Measurements from ENCODE around the gene APOL1.

APOL1 gene

GRCh38 chr22:36223504-36223903 lies 29.4 kb upstream of the APOL1 start:
- H3K9me3 ChIP-seq (replicated peaks; ENCODE audit: insufficient read depth, low read length), result no peaks in the 10 kb centered on the region
- H3K4me3 ChIP-seq (ENCODE audit: low read length), result no peak overlapping the region
- no peaks in the 10 kb centered on the region for H3K9me2 ChIP-seq (replicated peaks; ENCODE audit: insufficient read depth, low read length)
- H3K27me3 ChIP-seq (replicated peaks; ENCODE audit: insufficient read depth, low read length), result no peaks in the 10 kb centered on the region
- no peak overlapping the region for H2AFZ ChIP-seq (ENCODE audit: low read length)
- no peak overlapping the region for H3K4me2 ChIP-seq (ENCODE audit: low read depth, low read length)
- TF ChIP-seq EZH2phosphoT487 (IDR thresholded peaks at IDR 0.05; ENCODE audit: low read length) (no peak), EZH2 (optimal IDR thresholded peaks at IDR 0.05; ENCODE audit: low read depth, low read length) (no peak), CTCF (IDR thresholded peaks at IDR 0.05; ENCODE audit: low read length) (no peak)
- no peaks in the 10 kb centered on the region for H3K36me3 ChIP-seq (replicated peaks; ENCODE audit: insufficient read depth, low read length)
- no peaks in the 10 kb centered on the region for H3K79me2 ChIP-seq (ENCODE audit: low read length)
- no peak for DNase-seq
- no peak overlapping the region for H3K27ac ChIP-seq (ENCODE audit: low read length)
- H3K4me1 ChIP-seq (ENCODE audit: low read length), result no peaks in the 10 kb centered on the region
- H3F3A ChIP-seq (ENCODE audit: insufficient read depth, low read length), result peaks cover 10% of the 10 kb centered on the region; the same call in 1 of the 2 replicates
- H4K20me1 ChIP-seq (ENCODE audit: insufficient read depth, low read length), result no peaks in the 10 kb centered on the region
- H3K9ac ChIP-seq (ENCODE audit: low read length), result no peak overlapping the region

GRCh38 chr22:36224245-36224644 lies 28.7 kb upstream of the APOL1 start:
- no peaks in the 10 kb centered on the region for H3K4me1 ChIP-seq (ENCODE audit: low read length)
- no peak overlapping the region for H3K4me2 ChIP-seq (ENCODE audit: low read depth, low read length)
- H3K36me3 ChIP-seq (replicated peaks; ENCODE audit: insufficient read depth, low read length), result no peaks in the 10 kb centered on the region
- no peak for DNase-seq
- H3K27me3 ChIP-seq (replicated peaks; ENCODE audit: insufficient read depth, low read length), result no peaks in the 10 kb centered on the region
- H3K9ac ChIP-seq (ENCODE audit: low read length), result no peak overlapping the region
- H4K20me1 ChIP-seq (ENCODE audit: insufficient read depth, low read length), result no peaks in the 10 kb centered on the region
- no peak overlapping the region for H3K4me3 ChIP-seq (ENCODE audit: low read length)
- H3K9me3 ChIP-seq (replicated peaks; ENCODE audit: insufficient read depth, low read length), result no peaks in the 10 kb centered on the region
- TF ChIP-seq EZH2 (optimal IDR thresholded peaks at IDR 0.05; ENCODE audit: low read depth, low read length) (no peak), EZH2phosphoT487 (IDR thresholded peaks at IDR 0.05; ENCODE audit: low read length) (no peak)
- H3F3A ChIP-seq (ENCODE audit: insufficient read depth, low read length), result peaks cover 10% of the 10 kb centered on the region; the same call in 1 of the 2 replicates
- no peaks in the 10 kb centered on the region for H3K79me2 ChIP-seq (ENCODE audit: low read length)
- H3K27ac ChIP-seq (ENCODE audit: low read length), result no peak overlapping the region
- no peaks in the 10 kb centered on the region for H3K9me2 ChIP-seq (replicated peaks; ENCODE audit: insufficient read depth, low read length)
- no peak overlapping the region for H2AFZ ChIP-seq (ENCODE audit: low read length)

GRCh38 chr22:36225333-36225922 lies 27.5 kb upstream of the APOL1 start:
- Histone ChIP-seq H3K27ac (ENCODE audit: low read length) (no peak overlapping the region), H2AFZ (ENCODE audit: low read length) (no peak overlapping the region), H3K4me3 (ENCODE audit: low read length) (no peak overlapping the region), H3K36me3 (replicated peaks; ENCODE audit: insufficient read depth, low read length) (no peaks in the 10 kb centered on the region), H3K79me2 (ENCODE audit: low read length) (no peaks in the 10 kb centered on the region), H3K9me2 (replicated peaks; ENCODE audit: insufficient read depth, low read length) (no peaks in the 10 kb centered on the region), H3K27me3 (replicated peaks; ENCODE audit: insufficient read depth, low read length) (no peaks in the 10 kb centered on the region), H3K9me3 (replicated peaks; ENCODE audit: insufficient read depth, low read length) (no peaks in the 10 kb centered on the region), H3K9ac (ENCODE audit: low read length) (no peak overlapping the region), H4K20me1 (ENCODE audit: insufficient read depth, low read length) (no peaks in the 10 kb centered on the region), H3K4me1 (ENCODE audit: low read length) (no peaks in the 10 kb centered on the region), H3F3A (ENCODE audit: insufficient read depth, low read length) (peaks cover 10% of the 10 kb centered on the region; the same call in 1 of the 2 replicates), H3K4me2 (ENCODE audit: low read depth, low read length) (no peak overlapping the region)
- TF ChIP-seq EZH2 (optimal IDR thresholded peaks at IDR 0.05; ENCODE audit: low read depth, low read length) (no peak), EZH2phosphoT487 (IDR thresholded peaks at IDR 0.05; ENCODE audit: low read length) (no peak), CTCF (IDR thresholded peaks at IDR 0.05; ENCODE audit: low read length) (no peak)
- DNase-seq, result no peak

GRCh38 chr22:36226189-36226588 lies 26.7 kb upstream of the APOL1 start:
- no peaks in the 10 kb centered on the region for H3K9me2 ChIP-seq (replicated peaks; ENCODE audit: insufficient read depth, low read length)
- H3K4me1 ChIP-seq (ENCODE audit: low read length), result no peaks in the 10 kb centered on the region
- H3K4me2 ChIP-seq (ENCODE audit: low read depth, low read length), result no peak overlapping the region
- no peak overlapping the region for H3K9ac ChIP-seq (ENCODE audit: low read length)
- no peaks in the 10 kb centered on the region for H3K36me3 ChIP-seq (replicated peaks; ENCODE audit: insufficient read depth, low read length)
- H3K9me3 ChIP-seq (replicated peaks; ENCODE audit: insufficient read depth, low read length), result no peaks in the 10 kb centered on the region
- H3K27ac ChIP-seq (ENCODE audit: low read length), result no peak overlapping the region
- no peak for TF ChIP-seq CTCF (IDR thresholded peaks at IDR 0.05; ENCODE audit: low read length)
- TF ChIP-seq EZH2 (optimal IDR thresholded peaks at IDR 0.05; ENCODE audit: low read depth, low read length), result no peak
- no peak for TF ChIP-seq EZH2phosphoT487 (IDR thresholded peaks at IDR 0.05; ENCODE audit: low read length)
- H2AFZ ChIP-seq (ENCODE audit: low read length), result no peak overlapping the region
- H3K79me2 ChIP-seq (ENCODE audit: low read length), result no peaks in the 10 kb centered on the region
- H3K4me3 ChIP-seq (ENCODE audit: low read length), result no peak overlapping the region
- no peaks in the 10 kb centered on the region for H4K20me1 ChIP-seq (ENCODE audit: insufficient read depth, low read length)
- DNase-seq, result no peak
- peaks cover 10% of the 10 kb centered on the region; the same call in 1 of the 2 replicates for H3F3A ChIP-seq (ENCODE audit: insufficient read depth, low read length)
- H3K27me3 ChIP-seq (replicated peaks; ENCODE audit: insufficient read depth, low read length), result no peaks in the 10 kb centered on the region

Data from MM.1S (cell line).